IMR-90 (cell line): ENCODE data around the gene FITM2. TPM values are rescaled to one million over a fixed set of nuclear protein-coding genes. Genes with fewer than 3 reads are reported as not detected.

Source experiments
- ATAC-seq: fragments of 200-7000 bp; cut with Tn5 transposase; 2 replicates; pipeline ENCODE4 v1.9.1; 2020; ENCODE audit warnings: low read depth, mild to moderate bottlenecking, moderate library complexity
- BruUV-seq: library from RNA; stranded (reverse); fragments of 400-500 nt; replicated peaks from 2 replicates; lab custom pipeline; 2021; lab: Mats Ljungman, UMichigan
- CTCF ChIA-PET: fragments of 300-600 bp; formaldehyde crosslinking; extraction: SDS; loops from one replicate; lab custom pipeline; 2021; ENCODE audit warnings: antibody characterized with exemption; lab: Yijun Ruan, JAX
- POLR2A ChIA-PET: fragments of 300-600 bp; sonication (Branson Sonifier 250); formaldehyde crosslinking; loops from one replicate; lab custom pipeline; 2022; ENCODE audit warnings: antibody characterized with exemption; ENCODE audit not compliant: unreplicated experiment; lab: Charles Lee
- DNase-seq: peaks from one replicate; pipeline ENCODE4 v3.0.0; 2013
- H2AFZ ChIP-seq: replicated peaks from 2 replicates; pipeline ENCODE3; 2013; ENCODE audit warnings: low read length, mild to moderate bottlenecking; ENCODE audit not compliant: poor library complexity
- H2AK5ac ChIP-seq: 2 replicates; pipeline ENCODE4 v1.6.1; 2013; ENCODE audit warnings: low read depth, low read length, inconsistent platforms
- H2AK9ac ChIP-seq: replicated peaks from 2 replicates; pipeline ENCODE3; 2013; ENCODE audit warnings: mild to moderate bottlenecking, low read depth, low read length, moderate library complexity; ENCODE audit not compliant: poor library complexity
- H2BK120ac ChIP-seq: 2 replicates; pipeline ENCODE4 v1.6.1; 2013; ENCODE audit warnings: low read depth, low read length, inconsistent platforms
- H2BK15ac ChIP-seq: 3 replicates; pipeline ENCODE4 v1.6.1; 2013; ENCODE audit warnings: low read depth, low read length, inconsistent platforms
- H2BK20ac ChIP-seq: 2 replicates; pipeline ENCODE4 v1.6.1; 2013; ENCODE audit warnings: low read depth, mild to moderate bottlenecking, inconsistent platforms, low read length, moderate library complexity
- H2BK5ac ChIP-seq: 2 replicates; pipeline ENCODE4 v1.6.1; 2013; ENCODE audit warnings: mild to moderate bottlenecking, low read depth, low read length, inconsistent platforms; ENCODE audit not compliant: poor library complexity, severe bottlenecking
- H3K14ac ChIP-seq: replicated peaks from 2 replicates; pipeline ENCODE4 v1.6.1; 2013; ENCODE audit warnings: low read depth, low read length, inconsistent platforms
- H3K18ac ChIP-seq: 2 replicates; pipeline ENCODE4 v1.6.1; 2013; ENCODE audit warnings: low read depth, low read length, control low read depth
- H3K23ac ChIP-seq: 2 replicates; pipeline ENCODE4 v1.6.1; 2013; ENCODE audit warnings: low read depth, low read length, inconsistent platforms
- H3K27ac ChIP-seq: 2 replicates; pipeline ENCODE4 v1.5.1; 2013; ENCODE audit warnings: mild to moderate bottlenecking, control low read depth, low read length; ENCODE audit not compliant: insufficient read depth
- H3K27me3 ChIP-seq: 2 replicates; pipeline ENCODE4 v1.6.1; 2013; ENCODE audit warnings: low read length; ENCODE audit not compliant: control insufficient read depth, insufficient read depth
- H3K36me3 ChIP-seq: 2 replicates; pipeline ENCODE4 v1.6.1; 2013; ENCODE audit warnings: low read length, mixed read lengths; ENCODE audit not compliant: control insufficient read depth, insufficient read depth
- H3K4ac ChIP-seq: 2 replicates; pipeline ENCODE4 v1.6.1; 2013; ENCODE audit warnings: low read depth, low read length, inconsistent platforms
- H3K4me1 ChIP-seq: 2 replicates; pipeline ENCODE4 v1.6.1; 2013; ENCODE audit warnings: low read length, mixed read lengths; ENCODE audit not compliant: control insufficient read depth, insufficient read depth
- H3K4me2 ChIP-seq: 2 replicates; pipeline ENCODE4 v1.6.1; 2013; ENCODE audit warnings: low read depth, mild to moderate bottlenecking, control low read depth, low read length, moderate library complexity
- H3K4me3 ChIP-seq: 2 replicates; pipeline ENCODE4 v1.5.1; 2013; ENCODE audit warnings: low read depth, mild to moderate bottlenecking, control low read depth, low read length, moderate library complexity; ENCODE audit not compliant: insufficient read depth
- H3K56ac ChIP-seq: 2 replicates; pipeline ENCODE4 v1.6.1; 2013; ENCODE audit warnings: low read length, inconsistent platforms; ENCODE audit not compliant: insufficient read depth; ENCODE audit errors: extremely low read depth
- H3K79me1 ChIP-seq, 2 experiments: 2 replicates each; pipeline ENCODE4 v1.6.1; 2013; ENCODE audit warnings: low read length in 2 of 2, inconsistent platforms in 1 of 2, low read depth in 1 of 2
- H3K9ac ChIP-seq: 2 replicates; pipeline ENCODE4 v1.6.1; 2013; ENCODE audit warnings: low read depth, low read length, control low read depth
- H3K9me1 ChIP-seq: 2 replicates; pipeline ENCODE4 v1.6.1; 2013; ENCODE audit warnings: low read length, inconsistent platforms; ENCODE audit not compliant: insufficient read depth
- H3K9me3 ChIP-seq: 2 replicates; pipeline ENCODE4 v1.6.1; 2013; ENCODE audit warnings: low read length; ENCODE audit not compliant: control insufficient read depth, insufficient read depth
- H4K20me1 ChIP-seq: 2 replicates; pipeline ENCODE4 v1.6.1; 2013; ENCODE audit warnings: low read length, inconsistent platforms; ENCODE audit not compliant: insufficient read depth
- H4K5ac ChIP-seq: 2 replicates; pipeline ENCODE4 v1.6.1; 2013; ENCODE audit warnings: mild to moderate bottlenecking, low read depth, low read length, control low read depth
- H4K8ac ChIP-seq, 2 experiments: 2 replicates each; pipeline ENCODE4 v1.6.1; 2013; ENCODE audit warnings: low read depth in 2 of 2, low read length in 2 of 2, control low read depth in 1 of 2, inconsistent platforms in 1 of 2
- H4K91ac ChIP-seq: 2 replicates; pipeline ENCODE4 v1.6.1; 2013; ENCODE audit warnings: low read depth, low read length, inconsistent platforms; ENCODE audit not compliant: insufficient read depth
- BHLHE40 ChIP-seq: fragments of 150-350 bp; IDR thresholded peaks from 2 replicates; pipeline ENCODE4 v1.6.1; 2016; ENCODE audit warnings: mild to moderate bottlenecking, low read depth, low read length
- CEBPB ChIP-seq: IDR thresholded peaks from 2 replicates; pipeline ENCODE4 v1.6.1; 2012; ENCODE audit warnings: low read depth, low read length, improper control_type of control experiment
- CHD1 ChIP-seq: IDR thresholded peaks from 2 replicates; pipeline ENCODE4 v1.6.1; 2012; ENCODE audit warnings: low read depth, low read length, improper control_type of control experiment
- FOS ChIP-seq: fragments of 150-350 bp; IDR thresholded peaks from 2 replicates; pipeline ENCODE4 v1.6.1; 2016; ENCODE audit warnings: low read depth, low read length
- MAFK ChIP-seq: IDR thresholded peaks from 2 replicates; pipeline ENCODE4 v1.6.1; 2012; ENCODE audit warnings: low read depth, low read length, improper control_type of control experiment
- MAZ ChIP-seq: IDR thresholded peaks from 2 replicates; pipeline ENCODE4 v1.6.1; 2012; ENCODE audit warnings: low read depth, mild to moderate bottlenecking, low read length, improper control_type of control experiment, moderate library complexity, borderline replicate concordance
- MXI1 ChIP-seq: IDR thresholded peaks from 2 replicates; pipeline ENCODE4 v1.6.1; 2012; ENCODE audit warnings: low read depth, mild to moderate bottlenecking, low read length, moderate library complexity, borderline replicate concordance
- NFE2L2 ChIP-seq: fragments of 150-350 bp; IDR thresholded peaks from 2 replicates; pipeline ENCODE4 v1.6.1; 2016; ENCODE audit warnings: low read depth, mild to moderate bottlenecking, low read length
- POLR2A ChIP-seq: IDR thresholded peaks from 2 replicates; pipeline ENCODE4 v1.6.1; 2012; ENCODE audit warnings: mild to moderate bottlenecking, low read depth, low read length
- RAD21 ChIP-seq: IDR thresholded peaks from 2 replicates; pipeline ENCODE4 v1.6.1; 2012; ENCODE audit warnings: low read length, improper control_type of control experiment
- RCOR1 ChIP-seq: IDR thresholded peaks from 2 replicates; pipeline ENCODE4 v1.6.1; 2012; ENCODE audit warnings: mild to moderate bottlenecking, low read length, improper control_type of control experiment; ENCODE audit not compliant: insufficient replicate concordance
- RFX5 ChIP-seq: IDR thresholded peaks from 2 replicates; pipeline ENCODE4 v1.8.0; 2012; ENCODE audit warnings: low read depth, mild to moderate bottlenecking, low read length, moderate library complexity
- SMC3 ChIP-seq: fragments of 150-350 bp; IDR thresholded peaks from 2 replicates; pipeline ENCODE4 v1.6.1; 2016; ENCODE audit warnings: low read depth, mild to moderate bottlenecking, antibody characterized with exemption, low read length, moderate library complexity
- WGBS, 2 experiments: methylation state at CpG; one replicate each; pipeline versions ENCODE4 v1.1.5 to v1.1.7; 2013; ENCODE audit warnings: missing lambda C conversion rate in 2 of 2; ENCODE audit not compliant: insufficient read length in 1 of 2; ENCODE audit errors: extremely low coverage in 2 of 2; 5-methylcytosine and 5-hydroxymethylcytosine counted together
- dilution Hi-C: fragments of 300-500 bp; cut with HindIII; formaldehyde crosslinking; loops from one replicate; pipeline ENCODE4 v1.14.3; 2018; ENCODE audit warnings: low sequenced_read_pairs; ENCODE audit not compliant: unreplicated experiment
- in situ Hi-C: fragments of 300-500 bp; cut with MboI; formaldehyde crosslinking; loops from 3 replicates; pipeline ENCODE4 v1.14.3; 2019; ENCODE audit warnings: low sequenced_read_pairs, inconsistent platforms, mixed read lengths
- intact Hi-C: fragments of 100-400 bp; cut with micrococcal nuclease; formaldehyde crosslinking; loops from 2 replicates; pipeline ENCODE4 v1.10.0; 2022
- polyA plus RNA-seq, 3 experiments: library from polyadenylated mRNA; depleted of rRNA; stranded (reverse); fragments of >200 nt; gene quantifications; 2 replicates each; pipeline ENCODE4 v1.2.3, GENCODE V29; 2012; ENCODE audit warnings: low replicate concordance in 1 of 3
- total RNA-seq: library from RNA; depleted of rRNA; stranded (reverse); fragments of >200 nt; gene quantifications from 2 replicates; pipeline ENCODE4 v1.2.3, GENCODE V29; 2012
- TF ChIP-seq, protein P1 (sequence below): conservative IDR thresholded peaks from 2 replicates; pipeline ENCODE4 v1.5.1; 2012; ENCODE audit warnings: mild to moderate bottlenecking, low read depth, low read length, improper control_type of control experiment
- TF ChIP-seq, protein P2 (sequence below): fragments of 150-350 bp; IDR thresholded peaks from 2 replicates; pipeline ENCODE4 v1.6.1; 2017; ENCODE audit warnings: mild to moderate bottlenecking, antibody characterized with exemption, low read length, low read depth
- TF ChIP-seq, protein P3 (sequence below): fragments of 150-350 bp; IDR thresholded peaks from 2 replicates; pipeline ENCODE4 v1.6.1; 2016; ENCODE audit warnings: low read depth, mild to moderate bottlenecking, low read length, moderate library complexity, borderline replicate concordance

Gene FITM2
- total and polyA plus RNA-seq, 2 of the 4 experiments (the other 2 are of a cell fraction), result 3.4 to 6.5 TPM

DNA sequence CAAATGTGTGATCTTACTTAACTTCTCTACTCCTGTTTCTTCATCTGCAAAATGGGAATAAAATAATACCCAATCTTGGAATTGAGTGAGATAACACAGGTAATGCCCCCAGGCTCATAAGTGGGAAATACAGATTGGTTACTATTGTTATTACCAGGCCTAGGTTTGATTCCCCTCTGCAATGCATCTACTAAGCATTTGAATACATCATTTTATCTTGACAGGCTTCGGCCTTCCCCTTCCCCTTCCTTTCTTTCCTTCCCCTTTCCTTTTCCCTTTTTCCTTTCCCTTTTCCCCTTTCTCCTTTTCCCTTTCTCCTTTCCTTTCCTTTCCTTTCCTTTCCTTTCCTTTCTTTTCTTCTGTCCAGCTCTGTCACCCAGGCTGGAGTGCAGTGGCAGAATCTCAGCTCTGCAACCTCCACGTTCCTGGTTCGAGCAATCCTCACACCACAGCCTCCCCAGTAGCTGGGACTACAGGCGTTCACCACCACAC is 37.2 kb upstream of the FITM2 start:
- dilution Hi-C loops, result no loop called here
- CTCF ChIA-PET, result interaction anchor here (1.1 kb wide), 1 partner anchor 37 kb away, joined by 4 read pairs; the partner anchor contains the start of gene FITM2

More for the DNA sequence above, 37.2 kb upstream of the FITM2 start:
- WGBS, 2 experiments, result 50% methylated on average over 1 of the region's 4 CpGs; no CpG with 5 or more reads in 1 of the 2 experiments
- H3K9me1 ChIP-seq, result no peaks in the 10 kb centered on the region
- H2BK120ac ChIP-seq, result no peak overlapping the region
- H4K8ac ChIP-seq, result no peak overlapping the region
- H3K4ac ChIP-seq, result no peak overlapping the region
- H3K56ac ChIP-seq, result no peak overlapping the region
- no peak overlapping the region for H3K27ac ChIP-seq
- H3K18ac ChIP-seq, result no peak overlapping the region
- no peak overlapping the region for H4K5ac ChIP-seq
- ATAC-seq (no peak), DNase-seq (no peak)
- no peak overlapping the region for H2AK5ac ChIP-seq
- H2AK9ac ChIP-seq, result no peak overlapping the region
- H3K4me2 ChIP-seq, result no peak overlapping the region
- H3K9ac ChIP-seq, result no peak overlapping the region
- H2AFZ ChIP-seq, result no peak overlapping the region
- H3K4me1 ChIP-seq, result no peaks in the 10 kb centered on the region
- no peak overlapping the region for H3K14ac ChIP-seq
- no peak overlapping the region for H4K91ac ChIP-seq
- no peaks in the 10 kb centered on the region for H3K9me3 ChIP-seq
- H3K23ac ChIP-seq, result no peak overlapping the region
- H4K20me1 ChIP-seq, result no peaks in the 10 kb centered on the region
- no peak overlapping the region for H3K4me3 ChIP-seq
- no peak for TF ChIP-seq CEBPB
- no peak for TF ChIP-seq RFX5
- TF ChIP-seq, protein P1, sequence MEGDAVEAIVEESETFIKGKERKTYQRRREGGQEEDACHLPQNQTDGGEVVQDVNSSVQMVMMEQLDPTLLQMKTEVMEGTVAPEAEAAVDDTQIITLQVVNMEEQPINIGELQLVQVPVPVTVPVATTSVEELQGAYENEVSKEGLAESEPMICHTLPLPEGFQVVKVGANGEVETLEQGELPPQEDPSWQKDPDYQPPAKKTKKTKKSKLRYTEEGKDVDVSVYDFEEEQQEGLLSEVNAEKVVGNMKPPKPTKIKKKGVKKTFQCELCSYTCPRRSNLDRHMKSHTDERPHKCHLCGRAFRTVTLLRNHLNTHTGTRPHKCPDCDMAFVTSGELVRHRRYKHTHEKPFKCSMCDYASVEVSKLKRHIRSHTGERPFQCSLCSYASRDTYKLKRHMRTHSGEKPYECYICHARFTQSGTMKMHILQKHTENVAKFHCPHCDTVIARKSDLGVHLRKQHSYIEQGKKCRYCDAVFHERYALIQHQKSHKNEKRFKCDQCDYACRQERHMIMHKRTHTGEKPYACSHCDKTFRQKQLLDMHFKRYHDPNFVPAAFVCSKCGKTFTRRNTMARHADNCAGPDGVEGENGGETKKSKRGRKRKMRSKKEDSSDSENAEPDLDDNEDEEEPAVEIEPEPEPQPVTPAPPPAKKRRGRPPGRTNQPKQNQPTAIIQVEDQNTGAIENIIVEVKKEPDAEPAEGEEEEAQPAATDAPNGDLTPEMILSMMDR, result no peak
- no peak for TF ChIP-seq FOS
- TF ChIP-seq MAFK, result no peak
- TF ChIP-seq POLR2A, result no peak
- TF ChIP-seq NFE2L2, result no peak
- TF ChIP-seq SMC3, result no peak
- no peak for TF ChIP-seq CHD1
- TF ChIP-seq MXI1, result no peak
- no peak for TF ChIP-seq RCOR1
- no peak for TF ChIP-seq BHLHE40
- TF ChIP-seq, protein P2, sequence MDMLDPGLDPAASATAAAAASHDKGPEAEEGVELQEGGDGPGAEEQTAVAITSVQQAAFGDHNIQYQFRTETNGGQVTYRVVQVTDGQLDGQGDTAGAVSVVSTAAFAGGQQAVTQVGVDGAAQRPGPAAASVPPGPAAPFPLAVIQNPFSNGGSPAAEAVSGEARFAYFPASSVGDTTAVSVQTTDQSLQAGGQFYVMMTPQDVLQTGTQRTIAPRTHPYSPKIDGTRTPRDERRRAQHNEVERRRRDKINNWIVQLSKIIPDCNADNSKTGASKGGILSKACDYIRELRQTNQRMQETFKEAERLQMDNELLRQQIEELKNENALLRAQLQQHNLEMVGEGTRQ, result no peak
- no peak for TF ChIP-seq RAD21
- no peak for TF ChIP-seq MAZ
- TF ChIP-seq, protein P3, sequence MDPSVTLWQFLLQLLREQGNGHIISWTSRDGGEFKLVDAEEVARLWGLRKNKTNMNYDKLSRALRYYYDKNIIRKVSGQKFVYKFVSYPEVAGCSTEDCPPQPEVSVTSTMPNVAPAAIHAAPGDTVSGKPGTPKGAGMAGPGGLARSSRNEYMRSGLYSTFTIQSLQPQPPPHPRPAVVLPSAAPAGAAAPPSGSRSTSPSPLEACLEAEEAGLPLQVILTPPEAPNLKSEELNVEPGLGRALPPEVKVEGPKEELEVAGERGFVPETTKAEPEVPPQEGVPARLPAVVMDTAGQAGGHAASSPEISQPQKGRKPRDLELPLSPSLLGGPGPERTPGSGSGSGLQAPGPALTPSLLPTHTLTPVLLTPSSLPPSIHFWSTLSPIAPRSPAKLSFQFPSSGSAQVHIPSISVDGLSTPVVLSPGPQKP, result no peak
- H2BK5ac ChIP-seq, result no peak overlapping the region
- POLR2A ChIA-PET, result no interaction called here
- in situ Hi-C loops, result no loop called here
- intact Hi-C loops, result no loop called here
- BruUV-seq, result no TSS peak
- H3K27me3 ChIP-seq, result peaks cover 10% of the 10 kb centered on the region
- no peaks in the 10 kb centered on the region for H3K79me1 ChIP-seq
- no peak overlapping the region for H2BK20ac ChIP-seq
- no peaks in the 10 kb centered on the region for H3K36me3 ChIP-seq
- no peak overlapping the region for H2BK15ac ChIP-seq
